Measurements from ENCODE around the gene DLG2.

Gene DLG2

GRCh38 chr11:84425673-84426072 is 1201.5 kb downstream of the DLG2 start:
- Histone ChIP-seq H3K4me2 (ENCODE audit: low read length) (no peak overlapping the region), H3K36me3 (ENCODE audit: insufficient read depth, low read length) (no peaks in the 10 kb centered on the region), H3K4me3 (ENCODE audit: low read depth, low read length, poor library complexity, severe bottlenecking) (no peak overlapping the region), H2AFZ (ENCODE audit: low read length) (no peak overlapping the region), H3K27me3 (ENCODE audit: insufficient read depth, low read length) (no peaks in the 10 kb centered on the region), H3K79me2 (ENCODE audit: insufficient read depth, low read length) (no peaks in the 10 kb centered on the region), H3K9me2 (ENCODE audit: low read depth, low read length) (no peaks in the 10 kb centered on the region), H3K9ac (ENCODE audit: low read length) (no peak overlapping the region), H3K9me3 (ENCODE audit: low read length) (no peaks in the 10 kb centered on the region), H4K20me1 (ENCODE audit: insufficient read depth, low read length) (no peaks in the 10 kb centered on the region), H3F3A (ENCODE audit: insufficient read depth, low read length) (no peaks in the 10 kb centered on the region), H3K4me1 (ENCODE audit: insufficient read depth, low read length, severe bottlenecking) (no peaks in the 10 kb centered on the region), H3K27ac (ENCODE audit: low read depth, low read length, poor library complexity, severe bottlenecking) (no peak overlapping the region)
- TF ChIP-seq EZH2 (IDR thresholded peaks at IDR 0.05; ENCODE audit: borderline replicate concordance, low read length) (no peak), CTCF (IDR thresholded peaks at IDR 0.05; ENCODE audit: low read length) (no peak)

- Histone ChIP-seq H3K9me2 (ENCODE audit: low read depth, low read length) (no peaks in the 10 kb centered on the region), H3F3A (ENCODE audit: insufficient read depth, low read length) (no peaks in the 10 kb centered on the region), H3K4me2 (ENCODE audit: low read length) (no peak overlapping the region), H3K79me2 (ENCODE audit: insufficient read depth, low read length) (no peaks in the 10 kb centered on the region), H4K20me1 (ENCODE audit: insufficient read depth, low read length) (no peaks in the 10 kb centered on the region), H3K27ac (ENCODE audit: low read depth, low read length, poor library complexity, severe bottlenecking) (no peak overlapping the region), H3K4me3 (ENCODE audit: low read depth, low read length, poor library complexity, severe bottlenecking) (no peak overlapping the region), H3K9me3 (ENCODE audit: low read length) (no peaks in the 10 kb centered on the region), H3K36me3 (ENCODE audit: insufficient read depth, low read length) (no peaks in the 10 kb centered on the region), H2AFZ (ENCODE audit: low read length) (no peak overlapping the region), H3K4me1 (ENCODE audit: insufficient read depth, low read length, severe bottlenecking) (no peaks in the 10 kb centered on the region), H3K9ac (ENCODE audit: low read length) (no peak overlapping the region), H3K27me3 (ENCODE audit: insufficient read depth, low read length) (no peaks in the 10 kb centered on the region)
- no peak for TF ChIP-seq CTCF (IDR thresholded peaks at IDR 0.05; ENCODE audit: low read length)
- TF ChIP-seq EZH2 (IDR thresholded peaks at IDR 0.05; ENCODE audit: borderline replicate concordance, low read length): no peak
Measured at GRCh38 chr11:84420271-84420670, 1206.9 kb downstream of the DLG2 start.

- Histone ChIP-seq H3K27me3 (ENCODE audit: insufficient read depth, low read length) (no peaks in the 10 kb centered on the region), H4K20me1 (ENCODE audit: insufficient read depth, low read length) (no peaks in the 10 kb centered on the region), H3F3A (ENCODE audit: insufficient read depth, low read length) (no peaks in the 10 kb centered on the region), H3K79me2 (ENCODE audit: insufficient read depth, low read length) (no peaks in the 10 kb centered on the region), H3K4me1 (ENCODE audit: insufficient read depth, low read length, severe bottlenecking) (no peaks in the 10 kb centered on the region), H3K4me3 (ENCODE audit: low read depth, low read length, poor library complexity, severe bottlenecking) (no peak overlapping the region), H3K9me3 (ENCODE audit: low read length) (no peaks in the 10 kb centered on the region), H3K27ac (ENCODE audit: low read depth, low read length, poor library complexity, severe bottlenecking) (no peak overlapping the region), H3K4me2 (ENCODE audit: low read length) (no peak overlapping the region), H2AFZ (ENCODE audit: low read length) (no peak overlapping the region), H3K9ac (ENCODE audit: low read length) (no peak overlapping the region), H3K9me2 (ENCODE audit: low read depth, low read length) (no peaks in the 10 kb centered on the region), H3K36me3 (ENCODE audit: insufficient read depth, low read length) (no peaks in the 10 kb centered on the region)
- no peak for TF ChIP-seq EZH2 (IDR thresholded peaks at IDR 0.05; ENCODE audit: borderline replicate concordance, low read length)
- no peak for TF ChIP-seq CTCF (IDR thresholded peaks at IDR 0.05; ENCODE audit: low read length)
Measured at GRCh38 chr11:84419616-84420015, 1207.5 kb downstream of the DLG2 start.

All from OCI-LY1 (cell line).